ENCODE measurements around the gene PZP.
A peak's percentile ranks its signal among the peaks of the same experiment; 100 is the strongest.
"Not testable (repeated sequence)": the region's sequence is repeated elsewhere in the genome, so short reads cannot be mapped to it uniquely, and the experiment has no call there.

The PZP gene

GRCh38 chr12:9208229-9208628 lies at the start of gene PZP:
Gene PZP, minus strand, starts transcription at chr12:9208395. Its CDS starts 54 bp downstream, at chr12:9208341.
- no peak for DNase-seq

GRCh38 chr12:9256758-9257405 lies 48.7 kb upstream of the PZP start:
- DNase-seq = no peak

- no peak for DNase-seq
These were observed 48.1 kb upstream of the PZP start for GRCh38 chr12:9256341-9256740.

GRCh38 chr12:9255837-9256236 lies 47.6 kb upstream of the PZP start:
- peak; percentile 36 for DNase-seq

GRCh38 chr12:9253464-9253863 lies 45.3 kb upstream of the PZP start:
- DNase-seq = no peak

- not testable (repeated sequence) for DNase-seq
These were observed 44.6 kb upstream of the PZP start for GRCh38 chr12:9252791-9253190.

GRCh38 chr12:9252256-9252655 lies 44.1 kb upstream of the PZP start:
- no peak for DNase-seq

GRCh38 chr12:9248435-9248834 lies 40.2 kb upstream of the PZP start:
- no peak for DNase-seq

- DNase-seq = no peak
These were observed 36.7 kb upstream of the PZP start for GRCh38 chr12:9244894-9245293.

- no peak for DNase-seq
These were observed 35.9 kb upstream of the PZP start for GRCh38 chr12:9243999-9244649.

GRCh38 chr12:9241301-9241700 lies 33.1 kb upstream of the PZP start:
- no peak for DNase-seq

GRCh38 chr12:9240776-9241175 lies 32.6 kb upstream of the PZP start:
- DNase-seq = no peak

GRCh38 chr12:9240004-9240635 lies 31.9 kb upstream of the PZP start:
- not testable (repeated sequence) for DNase-seq

GRCh38 chr12:9237286-9237685 lies 29.1 kb upstream of the PZP start:
- no peak for DNase-seq

GRCh38 chr12:9235519-9235918 lies 27.3 kb upstream of the PZP start:
- DNase-seq = no peak

GRCh38 chr12:9227950-9228349 lies 19.8 kb upstream of the PZP start:
- no peak for DNase-seq

GRCh38 chr12:9223830-9224229 lies 15.6 kb upstream of the PZP start:
- DNase-seq = no peak

GRCh38 chr12:9221483-9221882 lies 13.3 kb upstream of the PZP start:
- DNase-seq = peak; percentile 81

- DNase-seq = not testable (repeated sequence)
These were observed 12.8 kb upstream of the PZP start for GRCh38 chr12:9221011-9221410.

- DNase-seq = no peak
These were observed 6.3 kb upstream of the PZP start for GRCh38 chr12:9214534-9214933.

GRCh38 chr12:9211687-9212086 lies 3.5 kb upstream of the PZP start:
- DNase-seq = no peak

GRCh38 chr12:9204380-9204779 lies 3.8 kb downstream of the PZP start:
- no peak for DNase-seq

GRCh38 chr12:9198012-9198411 lies 10.2 kb downstream of the PZP start:
- no peak for DNase-seq

GRCh38 chr12:9184276-9184675 lies 23.9 kb downstream of the PZP start:
- no peak for DNase-seq
